GM23338 (cell line): ENCODE measurements around the gene CAMSAP2. TPM values are rescaled to one million over a fixed set of nuclear protein-coding genes. Genes with fewer than 3 reads are reported as not detected.
A peak's percentile ranks its signal among the peaks of the same experiment; 100 is the strongest.

Source experiments
- ATAC-seq: fragments of 200-7000 bp; cut with Tn5 transposase; 3 replicates; pipeline ENCODE4 v1.9.1; 2020
- DNase-seq: peaks from one replicate; pipeline ENCODE4 v3.0.0-alpha.2; 2015; ENCODE audit warnings: low spot score
- H2AFZ ChIP-seq: fragments of 200-600 bp; sonication (generic); 2 replicates; pipeline ENCODE4 v1.8.0; 2016; ENCODE audit warnings: antibody characterized with exemption, mild to moderate bottlenecking, moderate library complexity
- H3F3A ChIP-seq: fragments of 200-600 bp; sonication (generic); replicated peaks from 2 replicates; pipeline ENCODE4 v1.8.0; 2017; ENCODE audit warnings: antibody characterized with exemption, mixed run types, low read depth
- H3K27ac ChIP-seq: fragments of 200-600 bp; sonication (generic); 2 replicates; pipeline ENCODE4 v1.6.1; 2016; ENCODE audit warnings: low read depth
- H3K27me3 ChIP-seq: fragments of 200-600 bp; sonication (generic); 2 replicates; pipeline ENCODE4 v1.8.0; 2016; ENCODE audit warnings: mild to moderate bottlenecking, mixed run types, moderate library complexity; ENCODE audit not compliant: insufficient read depth
- H3K36me3 ChIP-seq: fragments of 200-600 bp; sonication (generic); 2 replicates; pipeline ENCODE4 v1.8.0; 2016; ENCODE audit warnings: mild to moderate bottlenecking; ENCODE audit not compliant: insufficient read depth
- H3K4me1 ChIP-seq: fragments of 200-600 bp; sonication (generic); 2 replicates; pipeline ENCODE4 v1.8.0; 2016; ENCODE audit warnings: mild to moderate bottlenecking, moderate library complexity; ENCODE audit not compliant: insufficient read depth
- H3K4me2 ChIP-seq: fragments of 200-600 bp; sonication (generic); 2 replicates; pipeline ENCODE4 v1.7.1; 2017; ENCODE audit warnings: mixed run types
- H3K4me3 ChIP-seq: fragments of 200-600 bp; sonication (generic); 2 replicates; pipeline ENCODE4 v1.6.1; 2016; ENCODE audit warnings: mixed run types
- H3K79me2 ChIP-seq: fragments of 200-600 bp; sonication (generic); replicated peaks from 2 replicates; pipeline ENCODE4 v1.8.0; 2017; ENCODE audit warnings: mild to moderate bottlenecking; ENCODE audit not compliant: insufficient read depth
- H3K9me2 ChIP-seq: fragments of 200-600 bp; sonication (generic); 2 replicates; pipeline ENCODE4 v1.8.0; 2017; ENCODE audit not compliant: insufficient read depth
- H4K20me1 ChIP-seq: fragments of 200-600 bp; sonication (generic); replicated peaks from 2 replicates; pipeline ENCODE4 v1.8.0; 2017; ENCODE audit warnings: mild to moderate bottlenecking; ENCODE audit not compliant: insufficient read depth
- H3K27ac Mint-ChIP-seq: 2 replicates; pipeline ENCODE4 v1.8.0; 2020; ENCODE audit warnings: inconsistent platforms, mild to moderate bottlenecking, moderate library complexity, mixed read lengths
- H3K27me3 Mint-ChIP-seq: 3 replicates; pipeline ENCODE4 v1.8.0; 2022; ENCODE audit warnings: low read depth, mild to moderate bottlenecking, moderate library complexity, mixed read lengths, inconsistent platforms; ENCODE audit not compliant: insufficient read depth, poor library complexity
- H3K36me3 Mint-ChIP-seq: 3 replicates; pipeline ENCODE4 v1.8.0; 2021; ENCODE audit warnings: low read depth, mild to moderate bottlenecking, inconsistent platforms, moderate library complexity, mixed read lengths
- H3K4me1 Mint-ChIP-seq: 3 replicates; pipeline ENCODE4 v1.8.0; 2020; ENCODE audit warnings: mild to moderate bottlenecking, inconsistent platforms, mixed read lengths
- H3K4me3 Mint-ChIP-seq: 3 replicates; pipeline ENCODE4 v1.8.0; 2021; ENCODE audit warnings: moderate library complexity, mild to moderate bottlenecking, inconsistent platforms, mixed read lengths
- H3K9me3 Mint-ChIP-seq: 3 replicates; pipeline ENCODE4 v1.8.0; 2020; ENCODE audit warnings: moderate library complexity, mild to moderate bottlenecking, inconsistent platforms, mixed read lengths
- CREB1 ChIP-seq: fragments of 250-450 bp; sonication (Bioruptor Pico); IDR thresholded peaks from 2 replicates; pipeline ENCODE4 v1.5.0; 2020; ENCODE audit warnings: low read depth, mild to moderate bottlenecking, moderate library complexity
- ETS1 ChIP-seq: IDR thresholded peaks from 2 replicates; pipeline ENCODE4 v1.6.1; 2016; ENCODE audit warnings: antibody characterized with exemption
- EZH2 ChIP-seq: fragments of 200-600 bp; sonication (generic); IDR thresholded peaks from one replicate; pipeline ENCODE4 v1.8.0; 2017; ENCODE audit warnings: antibody characterized with exemption, mild to moderate bottlenecking, low read depth; ENCODE audit not compliant: unreplicated experiment
- EZH2phosphoT487 ChIP-seq: fragments of 200-600 bp; sonication (generic); IDR thresholded peaks from one replicate; pipeline ENCODE4 v1.8.1; 2018; ENCODE audit warnings: antibody characterized with exemption; ENCODE audit not compliant: unreplicated experiment
- JUNB ChIP-seq: IDR thresholded peaks from one replicate; pipeline ENCODE4 v1.6.1; 2016; ENCODE audit warnings: antibody characterized with exemption; ENCODE audit not compliant: unreplicated experiment
- REST ChIP-seq: IDR thresholded peaks from one replicate; pipeline ENCODE4 v1.6.1; 2018; ENCODE audit warnings: antibody characterized with exemption; ENCODE audit not compliant: unreplicated experiment
- STAT1 ChIP-seq: IDR thresholded peaks from one replicate; pipeline ENCODE4 v1.6.1; 2016; ENCODE audit warnings: antibody characterized with exemption; ENCODE audit not compliant: unreplicated experiment
- ZNF114 ChIP-seq: fragments of 250-450 bp; sonication (Bioruptor Pico); IDR thresholded peaks from 2 replicates; pipeline ENCODE4 v1.5.0; 2020; ENCODE audit warnings: mild to moderate bottlenecking, moderate library complexity
- ZNF331 ChIP-seq: fragments of 250-450 bp; sonication (Bioruptor Pico); IDR thresholded peaks from 2 replicates; pipeline ENCODE4 v1.5.0; 2020; ENCODE audit warnings: low read depth, mild to moderate bottlenecking, moderate library complexity
- ZNF462 ChIP-seq: fragments of 250-450 bp; sonication (Bioruptor Pico); IDR thresholded peaks from 2 replicates; pipeline ENCODE4 v1.5.0; 2020; ENCODE audit warnings: mild to moderate bottlenecking, moderate library complexity
- polyA plus RNA-seq: library from polyadenylated mRNA; unstranded; fragments of >200 nt; fragmentation: Nextera tagmentation; extraction: Ambion mirVana; gene quantifications from 2 replicates; pipeline ENCODE4 v1.2.1, GENCODE V29; 2016
- total RNA-seq: library from RNA; depleted of rRNA; stranded (reverse); fragments of >200 nt; shearing (Covaris generic); gene quantifications from 2 replicates; pipeline ENCODE4 v1.2.3, GENCODE V29; 2014

The CAMSAP2 gene
- total and polyA plus RNA-seq, 2 experiments from 2014 or later, result 9.1 to 21.3 TPM

GRCh38 chr1:200845360-200845759 lies 106.7 kb downstream of the CAMSAP2 start:
- H3K27me3 Mint-ChIP-seq, result no peaks in the 10 kb centered on the region
- H2AFZ ChIP-seq, result no peak overlapping the region
- H3K27me3 ChIP-seq, result no peaks in the 10 kb centered on the region
- no peaks in the 10 kb centered on the region for H3K9me2 ChIP-seq
- H3K79me2 ChIP-seq, result no peaks in the 10 kb centered on the region
- DNase-seq (no peak), ATAC-seq (no peak)
- H3K9me3 Mint-ChIP-seq, result no peaks in the 10 kb centered on the region
- peaks cover 11% of the 10 kb centered on the region; the same call in 1 of the 2 replicates for H3K36me3 ChIP-seq
- H3K4me1 ChIP-seq, result 0 out of 2 replicates have a peak, but pooled peaks cover 5% of the 10 kb centered on the region
- H3K36me3 Mint-ChIP-seq, result peaks cover 28% of the 10 kb centered on the region
- 0 out of 2 replicates have a peak overlapping the region, but pooled peaks have one; percentile 67 for H3K27ac ChIP-seq
- peaks cover 8% of the 10 kb centered on the region; the same call in 2 of the 3 replicates for H3K4me1 Mint-ChIP-seq
- H3F3A ChIP-seq, result no peaks in the 10 kb centered on the region
- H3K4me3 Mint-ChIP-seq, result no peak overlapping the region
- peak overlapping the region; percentile 75; the same call in 1 of the 2 replicates for H3K27ac Mint-ChIP-seq
- no peak overlapping the region for H3K4me2 ChIP-seq
- no peaks in the 10 kb centered on the region for H4K20me1 ChIP-seq
- TF ChIP-seq EZH2phosphoT487 (no peak), CREB1 (CRISPR knock-in tag) (no peak), ZNF114 (CRISPR knock-in tag) (no peak), ETS1 (no peak), ZNF331 (CRISPR knock-in tag) (no peak), REST (no peak), STAT1 (no peak), ZNF462 (CRISPR knock-in tag) (no peak), JUNB (no peak), EZH2 (no peak)
- H3K4me3 ChIP-seq, result no peak overlapping the region
